C1 segment of cervical spinal cord (tissue), 14 donors: ENCODE data around the gene SMAD9.

Experiments used
- DNase-seq, 14 donors: peaks; one replicate each; lab custom pipeline; 2025; lab: John Stamatoyannopoulos, UW

SMAD9 gene

DNA sequence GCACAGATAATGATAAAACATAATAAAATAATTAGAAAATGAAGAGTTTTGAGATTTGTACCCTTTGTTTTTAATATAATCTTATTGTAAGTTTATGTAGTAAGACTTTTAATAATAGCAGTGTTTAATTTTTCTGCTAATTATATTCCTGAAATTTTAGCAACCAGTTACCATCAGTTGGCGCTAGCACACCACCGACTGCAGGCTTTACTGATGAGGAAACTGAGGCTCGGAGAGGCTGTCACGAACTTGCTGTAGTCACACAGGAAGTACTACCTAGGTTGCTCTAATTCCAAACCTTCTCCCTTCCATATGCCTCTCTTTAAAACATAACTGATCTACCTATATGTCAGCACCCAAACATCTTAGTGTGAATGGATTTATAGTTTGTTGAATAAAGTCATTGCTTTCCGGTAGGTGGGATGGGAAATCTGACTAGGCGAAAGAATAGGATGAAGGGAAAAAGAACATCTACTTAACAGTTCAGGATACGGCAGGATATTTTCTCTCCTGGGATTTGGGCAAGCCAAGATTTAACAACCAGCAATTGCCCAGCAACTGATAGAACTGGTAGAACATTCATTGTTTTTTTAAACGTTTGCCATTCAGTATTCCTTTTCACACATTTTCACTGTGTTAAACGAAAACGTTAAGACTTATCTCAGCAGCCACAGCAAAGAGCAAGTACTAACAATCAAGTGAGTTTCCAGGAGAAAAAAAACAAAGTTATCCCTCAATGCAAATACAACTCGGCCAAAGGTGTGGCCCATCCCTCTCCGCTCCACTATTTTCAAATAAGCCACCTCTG lies 101.8 kb downstream of the SMAD9 start:
- DNase-seq = no peak

DNA sequence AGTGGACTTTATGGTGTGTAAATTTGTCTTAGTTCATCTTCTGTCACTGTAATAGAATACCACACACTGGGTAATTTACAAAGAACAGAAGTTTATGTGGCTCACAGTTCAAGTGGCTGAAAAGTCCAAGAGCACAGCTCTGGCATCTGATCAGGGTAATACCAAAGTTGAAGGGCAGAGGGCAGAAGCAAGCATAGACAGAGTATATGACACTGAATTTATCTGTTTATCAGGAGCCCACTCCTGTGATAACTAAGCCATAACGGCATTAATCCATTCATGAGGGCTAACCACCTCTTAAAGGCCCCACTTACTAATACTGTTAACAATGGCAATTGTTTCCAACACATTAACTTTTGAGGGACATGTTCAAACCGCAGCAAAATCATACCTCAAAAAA lies 105.0 kb downstream of the SMAD9 start:
- no peak for DNase-seq

DNA sequence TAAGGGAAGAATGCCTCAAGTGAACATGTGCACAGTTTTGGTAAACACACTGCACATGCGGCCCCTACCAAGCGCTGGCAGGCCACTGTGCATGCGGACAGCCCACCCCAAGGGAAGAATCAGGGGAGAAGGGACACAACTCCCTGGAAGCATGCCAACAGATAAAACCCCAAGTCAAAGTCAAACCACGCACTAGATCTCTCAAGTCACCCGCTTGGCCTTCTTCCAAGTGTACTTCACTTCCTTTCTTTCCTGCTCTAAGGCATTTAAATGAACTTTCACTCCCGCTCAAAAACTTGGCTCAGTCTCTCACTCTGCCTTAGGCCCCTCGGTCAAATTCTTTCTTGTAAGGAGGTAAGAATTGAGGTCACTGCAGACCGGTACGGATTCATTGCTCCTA lies 105.6 kb downstream of the SMAD9 start:
- DNase-seq = no peak

DNA sequence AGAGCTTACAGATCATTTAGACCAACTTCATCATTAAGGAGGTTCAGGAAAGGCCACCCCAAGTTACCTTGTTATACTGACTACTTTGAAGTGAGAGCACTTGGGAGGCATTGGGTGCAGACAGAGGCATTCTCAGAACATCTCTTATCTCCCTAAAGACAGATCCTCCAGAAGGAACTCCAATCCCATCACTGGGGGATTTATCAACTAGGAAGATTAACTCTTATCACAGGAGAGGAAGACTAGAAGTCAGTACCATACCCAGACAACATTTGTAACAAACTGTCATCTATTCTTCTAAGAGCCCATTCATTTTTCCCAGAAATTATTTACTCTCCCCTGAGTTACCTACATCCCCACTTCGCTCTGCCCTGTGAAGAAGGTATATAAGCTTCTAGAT lies 106.8 kb downstream of the SMAD9 start:
- no peak for DNase-seq

DNA sequence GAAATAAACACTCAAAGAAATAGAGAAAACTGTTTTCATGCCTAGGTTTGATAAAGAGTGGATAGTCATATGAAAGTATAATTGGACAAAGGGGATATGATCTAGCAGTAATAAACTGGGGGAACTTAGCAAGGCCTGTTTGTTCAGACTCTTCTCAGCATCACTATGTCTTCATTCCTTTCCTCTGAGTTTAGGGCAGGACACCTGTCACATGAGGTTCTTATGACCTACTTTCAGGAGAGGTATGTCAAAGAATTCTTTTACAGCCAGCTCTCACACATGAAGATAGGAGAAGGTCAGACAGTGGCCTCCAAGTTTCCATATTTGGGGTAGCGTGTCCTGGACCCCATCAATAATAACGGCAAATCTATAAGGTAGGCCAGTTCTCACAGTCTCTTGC lies 112.4 kb downstream of the SMAD9 start:
- DNase-seq = no peak

DNA sequence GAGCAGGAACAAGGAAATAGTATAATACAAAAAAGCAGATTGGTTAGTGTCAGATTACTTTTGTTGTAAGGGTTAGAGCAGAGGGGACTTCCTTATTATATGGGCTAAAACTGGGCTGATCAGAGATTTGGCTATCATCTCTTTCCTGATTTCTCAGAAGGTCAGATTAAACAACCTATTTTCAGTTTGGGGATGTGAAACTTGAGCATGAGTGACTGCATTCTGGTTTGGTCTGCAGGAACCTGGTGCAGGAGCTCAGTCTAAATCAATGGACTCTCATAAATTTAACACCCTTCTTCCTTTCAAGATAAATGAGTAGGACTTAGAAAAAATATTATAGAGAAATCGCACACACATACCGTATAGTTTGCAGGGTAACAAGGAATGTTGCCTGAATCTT lies 113.9 kb downstream of the SMAD9 start:
- no peak for DNase-seq

DNA sequence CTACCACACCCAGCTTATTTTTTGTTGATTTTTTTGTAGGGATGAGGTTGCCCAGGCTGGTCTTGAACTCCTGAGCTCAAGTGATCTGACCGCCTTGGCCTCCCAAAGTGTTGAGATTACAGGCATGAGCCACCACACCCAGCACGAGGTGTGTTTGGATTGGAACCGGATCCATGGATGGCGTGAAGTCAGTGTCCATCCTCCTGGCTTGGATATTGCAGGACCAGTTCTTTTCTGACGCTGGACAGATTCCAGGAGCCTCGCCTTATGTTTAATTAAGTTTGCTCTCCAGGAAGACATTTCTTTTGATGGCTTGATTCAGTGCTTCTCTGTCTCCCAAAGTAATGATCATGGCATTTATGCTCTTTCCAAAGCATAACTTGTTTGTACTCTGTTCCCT lies 115.5 kb downstream of the SMAD9 start:
- DNase-seq = no peak

DNA sequence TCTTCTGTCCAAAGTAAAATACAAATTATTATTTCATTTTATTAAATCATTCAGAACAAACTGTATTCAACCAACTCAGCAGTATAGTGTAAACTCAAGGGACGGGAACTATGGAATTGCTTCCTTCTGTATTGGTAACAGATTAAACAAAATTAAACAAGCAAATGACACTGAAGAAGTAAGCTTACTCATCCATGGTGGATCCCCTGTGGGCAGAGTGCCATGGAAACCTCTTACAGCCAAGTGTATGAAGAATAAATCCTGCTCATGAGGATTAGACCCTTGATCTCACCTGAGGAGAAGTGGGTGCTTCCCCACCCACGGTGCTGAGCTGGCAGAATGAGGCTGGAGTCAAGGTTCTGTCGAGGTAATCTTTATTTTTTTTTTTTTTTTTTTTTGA lies 119.0 kb downstream of the SMAD9 start:
- no peak for DNase-seq

DNA sequence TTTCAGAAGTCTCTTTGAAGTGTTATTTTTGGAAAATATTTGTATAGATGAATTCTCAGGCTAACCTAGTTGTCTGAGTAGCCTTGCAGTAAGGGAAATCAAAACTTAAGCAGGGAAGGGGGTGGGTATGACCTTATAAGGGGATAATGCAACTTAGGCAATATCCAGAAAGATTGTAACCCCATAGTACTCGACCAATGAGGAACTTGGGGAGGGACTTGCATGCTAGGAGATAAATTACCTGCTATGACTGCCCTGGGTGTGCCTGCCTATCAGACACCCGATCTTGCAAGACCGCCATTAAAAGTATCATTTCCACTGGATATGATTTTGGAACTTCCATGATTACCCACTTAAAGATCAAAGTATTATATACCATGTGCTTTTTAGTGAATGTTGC lies 124.0 kb downstream of the SMAD9 start:
- DNase-seq = no peak

DNA sequence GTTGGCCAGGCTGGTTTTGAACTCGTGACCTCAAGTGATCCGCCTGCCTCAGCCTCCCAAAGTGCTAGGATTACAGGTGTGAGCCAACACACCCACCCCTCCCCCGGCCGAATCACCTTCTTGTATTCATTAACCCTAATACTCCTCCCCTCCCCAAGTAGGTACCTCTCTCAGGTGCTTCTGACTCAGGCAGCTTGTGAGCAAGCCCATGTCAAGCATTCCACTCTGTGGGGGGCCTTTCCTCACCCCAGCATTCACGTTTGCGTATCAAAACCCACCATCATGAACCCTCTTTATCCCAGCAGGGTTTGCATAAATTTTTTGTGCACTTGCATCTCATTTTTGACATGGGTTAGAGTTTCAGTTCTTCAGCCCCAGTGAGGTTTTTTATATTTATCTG lies 124.6 kb downstream of the SMAD9 start:
- no peak for DNase-seq
